GM19351 (cell line): ENCODE data around the gene ZGRF1.
"Not testable (repeated sequence)": the region's sequence is repeated elsewhere in the genome, so short reads cannot be mapped to it uniquely, and the experiment has no call there.

Source experiments
- ATAC-seq: cut with Tn5 transposase; IDR thresholded peaks from one replicate; pipeline ENCODE4 v1.9.1; 2021; ENCODE audit warnings: mild to moderate bottlenecking, moderate library complexity; ENCODE audit not compliant: unreplicated experiment

The ZGRF1 gene

GRCh38 chr4:112516471-112517066 lies 120.1 kb downstream of the ZGRF1 start:
- peak; percentile 22 for ATAC-seq

- no peak for ATAC-seq
Measured at GRCh38 chr4:112516066-112516470, 120.6 kb downstream of the ZGRF1 start, which contains the start of gene NEUROG2. TSS of gene NEUROG2 (minus strand) at chr4:112516180. CDS start at chr4:112515475, 705 bp downstream.

- peak; percentile 25 for ATAC-seq
Measured at GRCh38 chr4:112515198-112516065, 121.3 kb downstream of the ZGRF1 start.

GRCh38 chr4:112514647-112515197 lies 122.0 kb downstream of the ZGRF1 start:
- peak; percentile 5 for ATAC-seq

GRCh38 chr4:112513971-112514646 lies 122.6 kb downstream of the ZGRF1 start:
- ATAC-seq, result peak; percentile 18

- ATAC-seq, result no peak
Measured at GRCh38 chr4:112511803-112512118, 124.9 kb downstream of the ZGRF1 start.

- no peak for ATAC-seq
Measured at GRCh38 chr4:112511093-112511802, 125.5 kb downstream of the ZGRF1 start.

GRCh38 chr4:112510291-112511092 lies 126.2 kb downstream of the ZGRF1 start:
- ATAC-seq, result no peak

- no peak for ATAC-seq
Measured at GRCh38 chr4:112509243-112510141, 127.2 kb downstream of the ZGRF1 start.

GRCh38 chr4:112508356-112508755 lies 128.4 kb downstream of the ZGRF1 start:
- ATAC-seq, result no peak

- ATAC-seq, result no peak
Measured at GRCh38 chr4:112504807-112505206, 131.9 kb downstream of the ZGRF1 start.

GRCh38 chr4:112502871-112503270 lies 133.8 kb downstream of the ZGRF1 start:
- no peak for ATAC-seq

- no peak for ATAC-seq
Measured at GRCh38 chr4:112492321-112492720, 144.4 kb downstream of the ZGRF1 start.

GRCh38 chr4:112490808-112491207 lies 145.9 kb downstream of the ZGRF1 start:
- not testable (repeated sequence) for ATAC-seq
